Keratinocyte (primary cell): Measurements from ENCODE around the gene CATSPER1. TPM values are rescaled to one million over a fixed set of nuclear protein-coding genes. Genes with fewer than 3 reads are reported as not detected.

Source experiments
- DNase-seq: peaks from one replicate; pipeline ENCODE4 v3.0.0-alpha.2; 2011; ENCODE audit warnings: low read depth, missing footprints, low spot score
- FAIRE-seq: peaks from 2 replicates; lab custom pipeline; 2011; peaks lifted over from hg19 to GRCh38; lab: Jason Lieb, UNC
- H2AFZ ChIP-seq: 2 replicates; pipeline ENCODE4 v1.6.0; 2012; ENCODE audit warnings: low read length, control low read depth, inconsistent platforms; ENCODE audit not compliant: control insufficient read depth
- H3K27ac ChIP-seq: 2 replicates; pipeline ENCODE4 v1.5.1; 2011; ENCODE audit warnings: low read length; ENCODE audit not compliant: control insufficient read depth, insufficient read depth
- H3K27me3 ChIP-seq: 3 replicates; pipeline ENCODE4 v1.6.0; 2011; ENCODE audit warnings: low read length; ENCODE audit not compliant: control insufficient read depth, insufficient read depth; ENCODE audit errors: extremely low read depth
- H3K36me3 ChIP-seq, 2 experiments: 2 replicates in 1 of 2; 3 replicates in 1 of 2; pipeline ENCODE4 v1.5.1; 2011; ENCODE audit warnings: low read length in 2 of 2, mild to moderate bottlenecking in 1 of 2; ENCODE audit not compliant: control insufficient read depth in 2 of 2, insufficient read depth in 2 of 2; ENCODE audit errors: extremely low read depth in 1 of 2
- H3K4me1 ChIP-seq: 3 replicates; pipeline ENCODE4 v1.5.1; 2011; ENCODE audit warnings: low read length; ENCODE audit not compliant: control insufficient read depth, insufficient read depth; ENCODE audit errors: extremely low read depth
- H3K4me2 ChIP-seq: 3 replicates; pipeline ENCODE4 v1.6.0; 2011; ENCODE audit warnings: low read depth, low read length; ENCODE audit not compliant: control insufficient read depth, insufficient read depth; ENCODE audit errors: extremely low read depth
- H3K4me3 ChIP-seq, 3 experiments: fragments of 200-600 bp in 1 of 3; sonication (generic) in 1 of 3; 2 replicates in 2 of 3; 3 replicates in 1 of 3; pipeline ENCODE4 v1.5.1; 2011 to 2016; ENCODE audit warnings: low read length in 3 of 3, mild to moderate bottlenecking in 3 of 3, control low read depth in 2 of 3, inconsistent platforms in 1 of 3, low read depth in 1 of 3, mixed read lengths in 1 of 3, mixed run types in 1 of 3, moderate library complexity in 1 of 3; ENCODE audit not compliant: control insufficient read depth in 2 of 3, insufficient read depth in 2 of 3; ENCODE audit errors: extremely low read depth in 1 of 3
- H3K79me2 ChIP-seq: 2 replicates; pipeline ENCODE4 v1.6.0; 2012; ENCODE audit warnings: low read length; ENCODE audit not compliant: control insufficient read depth, insufficient read depth
- H3K9ac ChIP-seq: 3 replicates; pipeline ENCODE4 v1.6.0; 2011; ENCODE audit warnings: low read length; ENCODE audit not compliant: control insufficient read depth, insufficient read depth; ENCODE audit errors: extremely low read depth
- H3K9me1 ChIP-seq: 3 replicates; pipeline ENCODE4 v1.6.0; 2011; ENCODE audit warnings: low read length; ENCODE audit not compliant: control insufficient read depth, insufficient read depth; ENCODE audit errors: extremely low read depth
- H3K9me3 ChIP-seq: 2 replicates; pipeline ENCODE4 v1.5.1; 2012; ENCODE audit warnings: low read depth, low read length; ENCODE audit not compliant: control insufficient read depth
- H4K20me1 ChIP-seq: 3 replicates; pipeline ENCODE4 v1.6.0; 2011; ENCODE audit warnings: low read length; ENCODE audit not compliant: control insufficient read depth, insufficient read depth; ENCODE audit errors: extremely low read depth
- CTCF ChIP-seq, 3 experiments: IDR thresholded peaks in 1 of 3; conservative IDR thresholded peaks in 1 of 3; optimal IDR thresholded peaks in 1 of 3; 2 replicates in 2 of 3; 3 replicates in 1 of 3; pipeline versions ENCODE3 to v1.5.1; 2011; ENCODE audit warnings: low read length in 3 of 3, mild to moderate bottlenecking in 3 of 3, moderate library complexity in 2 of 3, control low read depth in 1 of 3, inconsistent platforms in 1 of 3; ENCODE audit not compliant: insufficient read depth in 2 of 3; ENCODE audit errors: extremely low read depth in 1 of 3
- EZH2 ChIP-seq: IDR thresholded peaks from one replicate; pipeline ENCODE4 v1.6.1; 2012; ENCODE audit warnings: inconsistent platforms, mild to moderate bottlenecking, low read length, moderate library complexity
- dilution Hi-C: fragments of 300-500 bp; cut with MboI; formaldehyde crosslinking; loops from one replicate; pipeline ENCODE4 v1.7.0; 2020; ENCODE audit warnings: low sequenced_read_pairs; ENCODE audit not compliant: extremely low pct_ligation_motif_present
- polyA plus RNA-seq, 5 experiments: library from polyadenylated mRNA; depleted of rRNA in 3 of 5; stranded (reverse) in 3 of 5; stranded (forward) in 1 of 5; unstranded in 1 of 5; fragments of >200 nt; gene quantifications; 1 replicate in 1 of 5; 2 replicates in 3 of 5; 3 replicates in 1 of 5; pipeline versions ENCODE4 v1.2.1 to v1.2.3, GENCODE V29; 2011 to 2012; ENCODE audit warnings: missing spikeins in 2 of 5, low read depth in 1 of 5, low replicate concordance in 1 of 5

CATSPER1 gene
- polyA plus RNA-seq, 1 donor (not counting 4 experiments of a cell fraction or from before 2014, with no cell fraction given) = not detected

- H3K4me1 ChIP-seq = peaks cover 19% of the 10 kb centered on the region
- no peaks in the 10 kb centered on the region for H3K9me1 ChIP-seq
- peaks cover 33% of the 10 kb centered on the region for H3K79me2 ChIP-seq
- no peak overlapping the region for H3K27ac ChIP-seq
- no peak overlapping the region for H3K4me2 ChIP-seq
- no peaks in the 10 kb centered on the region for H3K27me3 ChIP-seq
- DNase-seq = no peak
- peaks cover 11% of the 10 kb centered on the region for H4K20me1 ChIP-seq
- H3K4me3 ChIP-seq = no peak overlapping the region
- H2AFZ ChIP-seq = no peak overlapping the region
- TF ChIP-seq CTCF (optimal IDR thresholded peaks at IDR 0.05 in 1 of 3, IDR thresholded peaks at IDR 0.05 in 1 of 3, conservative IDR thresholded peaks at IDR 0.05 in 1 of 3; ENCODE audit: extremely low read depth in 1 of 3, insufficient read depth in 2 of 3, low read length in 3 of 3) = no peak
- TF ChIP-seq EZH2 = no peak
- H3K36me3 ChIP-seq = peaks cover 39 to 53% of the 10 kb centered on the region in 2 experiments
- dilution Hi-C loops = no loop called here
- H3K9me3 ChIP-seq = no peaks in the 10 kb centered on the region
- no peak overlapping the region for H3K9ac ChIP-seq
- no peak for FAIRE-seq
These were observed 41.4 kb upstream of the CATSPER1 start for GRCh38 chr11:66067640-66068039.

GRCh38 chr11:66066751-66067150 lies 40.5 kb upstream of the CATSPER1 start:
- FAIRE-seq = no peak
- no peaks in the 10 kb centered on the region for H3K9me1 ChIP-seq
- no peak for DNase-seq
- H3K27ac ChIP-seq = no peak overlapping the region
- H3K79me2 ChIP-seq = peaks cover 25% of the 10 kb centered on the region
- H3K4me3 ChIP-seq = no peak overlapping the region
- no peaks in the 10 kb centered on the region for H3K9me3 ChIP-seq
- no peaks in the 10 kb centered on the region for H3K27me3 ChIP-seq
- dilution Hi-C loops = no loop called here
- TF ChIP-seq CTCF (optimal IDR thresholded peaks at IDR 0.05 in 1 of 3, IDR thresholded peaks at IDR 0.05 in 1 of 3, conservative IDR thresholded peaks at IDR 0.05 in 1 of 3; ENCODE audit: extremely low read depth in 1 of 3, insufficient read depth in 2 of 3, low read length in 3 of 3) = no peak
- TF ChIP-seq EZH2 = no peak
- peaks cover 40 to 52% of the 10 kb centered on the region in 2 experiments for H3K36me3 ChIP-seq
- peaks cover 18% of the 10 kb centered on the region for H3K4me1 ChIP-seq
- H2AFZ ChIP-seq = no peak overlapping the region
- H4K20me1 ChIP-seq = peaks cover 11% of the 10 kb centered on the region
- H3K9ac ChIP-seq = no peak overlapping the region
- H3K4me2 ChIP-seq = no peak overlapping the region
